Measurements from ENCODE around the gene PRR23B.

Gene PRR23B

GRCh38 chr3:139020868-139021234 lies at the start of gene PRR23B:
Gene PRR23B (minus strand): TSS chr3:139020926. CDS start chr3:139020661, 265 bp downstream.
- H3K4me3 ChIP-seq (replicated peaks in 1 of 2; ENCODE audit: low read depth in 2 of 2, low read length in 2 of 2), result no peak within 1 kb of the TSS
- no peak for DNase-seq (ENCODE audit: low read depth in 2 of 2)
- no peak for TF ChIP-seq CTCF (IDR thresholded peaks at IDR 0.05; ENCODE audit: low read depth, low read length)

GRCh38 chr3:139062918-139063317 lies 42.2 kb upstream of the PRR23B start:
- no peak overlapping the region for H3K4me3 ChIP-seq (replicated peaks in 1 of 2; ENCODE audit: low read depth in 2 of 2, low read length in 2 of 2)
- TF ChIP-seq CTCF (IDR thresholded peaks at IDR 0.05; ENCODE audit: low read depth, low read length), result no peak
- no peak for DNase-seq (ENCODE audit: low read depth in 2 of 2)

- no peak for TF ChIP-seq CTCF (IDR thresholded peaks at IDR 0.05; ENCODE audit: low read depth, low read length)
- DNase-seq (ENCODE audit: low read depth in 2 of 2), result peak in 1 of 2 donors; percentile 10
- H3K4me3 ChIP-seq (replicated peaks in 1 of 2; ENCODE audit: low read depth in 2 of 2, low read length in 2 of 2), result no peak overlapping the region
These were observed 32.3 kb upstream of the PRR23B start for GRCh38 chr3:139052802-139053600.

- TF ChIP-seq CTCF (IDR thresholded peaks at IDR 0.05; ENCODE audit: low read depth, low read length), result no peak
- no peak within 1 kb of the TSS for H3K4me3 ChIP-seq (replicated peaks in 1 of 2; ENCODE audit: low read depth in 2 of 2, low read length in 2 of 2)
- no peak for DNase-seq (ENCODE audit: low read depth in 2 of 2)
These were observed 23.9 kb upstream of the PRR23B start, which contains the start of gene PRR23C for GRCh38 chr3:139044366-139045210. Gene PRR23C (minus strand): TSS chr3:139044892. CDS start chr3:139044620, 272 bp downstream.

- DNase-seq (ENCODE audit: low read depth in 2 of 2), result no peak
- TF ChIP-seq CTCF (IDR thresholded peaks at IDR 0.05; ENCODE audit: low read depth, low read length), result no peak
- H3K4me3 ChIP-seq (replicated peaks in 1 of 2; ENCODE audit: low read depth in 2 of 2, low read length in 2 of 2), result no peak overlapping the region
These were observed 23.0 kb upstream of the PRR23B start for GRCh38 chr3:139043554-139044365.

GRCh38 chr3:139037478-139037877 lies 16.8 kb upstream of the PRR23B start:
- DNase-seq (ENCODE audit: low read depth in 2 of 2), result no peak
- TF ChIP-seq CTCF (IDR thresholded peaks at IDR 0.05; ENCODE audit: low read depth, low read length), result no peak
- no peak overlapping the region for H3K4me3 ChIP-seq (replicated peaks in 1 of 2; ENCODE audit: low read depth in 2 of 2, low read length in 2 of 2)
